HepG2 (cell line): ENCODE results near the gene TMC8. TPM values are rescaled to one million over a fixed set of nuclear protein-coding genes. Genes with fewer than 3 reads are reported as not detected.

Experiments
- HDAC6 ChIP-seq: fragments of 200-600 bp; sonication (generic); IDR thresholded peaks from 2 replicates; pipeline ENCODE4 v1.7.0; 2017; ENCODE audit warnings: mild to moderate bottlenecking, antibody characterized with exemption, low read length, low read depth
- HOXA7 ChIP-seq: sonication (generic); formaldehyde crosslinking; IDR thresholded peaks from 2 replicates; pipeline ENCODE4 v1.8.1; 2022; ENCODE audit warnings: mild to moderate bottlenecking, missing genetic modification reagents, moderate library complexity
- MED8 ChIP-seq: sonication (generic); formaldehyde crosslinking; IDR thresholded peaks from 2 replicates; pipeline ENCODE4 v1.8.1; 2023; ENCODE audit warnings: mild to moderate bottlenecking, missing genetic modification reagents; ENCODE audit not compliant: insufficient replicate concordance
- PHF20 ChIP-seq: sonication (generic); formaldehyde crosslinking; IDR thresholded peaks from 2 replicates; pipeline ENCODE4 v1.5.0; 2020; ENCODE audit warnings: mild to moderate bottlenecking, missing genetic modification reagents
- PPARG ChIP-seq: conservative IDR thresholded peaks from 2 replicates; pipeline ENCODE4 v1.6.1; 2016; ENCODE audit warnings: missing biosample characterization, missing genetic modification reagents
- ZNF34 ChIP-seq: sonication (generic); formaldehyde crosslinking; IDR thresholded peaks from 2 replicates; pipeline ENCODE4 v1.4.0; 2020; ENCODE audit warnings: mild to moderate bottlenecking, missing genetic modification reagents, borderline replicate concordance
- ZNF567 ChIP-seq: sonication (generic); formaldehyde crosslinking; IDR thresholded peaks from 2 replicates; pipeline ENCODE4 v1.8.1; 2023; ENCODE audit warnings: mild to moderate bottlenecking, missing genetic modification reagents, borderline replicate concordance
- ZNF616 ChIP-seq: sonication (generic); formaldehyde crosslinking; IDR thresholded peaks from 2 replicates; pipeline ENCODE4 v1.5.0; 2020; ENCODE audit warnings: low read depth, mild to moderate bottlenecking, missing genetic modification reagents
- ZNF713 ChIP-seq: sonication (generic); formaldehyde crosslinking; IDR thresholded peaks from 2 replicates; pipeline ENCODE4 v1.4.0; 2020; ENCODE audit warnings: mild to moderate bottlenecking, missing genetic modification reagents
- polyA plus RNA-seq, 8 experiments: library from polyadenylated mRNA; depleted of rRNA in 3 of 8; stranded (reverse) in 7 of 8; unstranded in 1 of 8; fragments of >200 nt; fragmentation: Illumina TruSeq in 4 of 8; extraction: Trizol in 4 of 8; gene quantifications; 2 replicates each; pipeline versions ENCODE4 v1.2.1 to v1.2.3, GENCODE V29; 2011 to 2016; ENCODE audit warnings: low read depth in 4 of 8, missing spikeins in 1 of 8, mixed read lengths in 1 of 8; ENCODE audit not compliant: insufficient read depth in 1 of 8
- total RNA-seq, 5 experiments: library from RNA; depleted of rRNA; stranded (reverse); fragments of >200 nt; fragmentation: Illumina TruSeq; extraction: Trizol; gene quantifications; 2 replicates each; pipeline ENCODE4 v1.2.3, GENCODE V29; 2016; ENCODE audit warnings: low read depth in 1 of 5
- TF ChIP-seq, protein P1 (sequence below), 2 experiments: sonication (generic) in 1 of 2; formaldehyde crosslinking in 1 of 2; IDR thresholded peaks; 2 replicates each; pipeline versions ENCODE4 v1.4.0 to v1.6.1; 2016 to 2020; ENCODE audit warnings: borderline replicate concordance in 1 of 2, low read depth in 1 of 2, mild to moderate bottlenecking in 1 of 2, missing genetic modification reagents in 1 of 2
- TF ChIP-seq, protein P2 (sequence below): sonication (generic); formaldehyde crosslinking; IDR thresholded peaks from 2 replicates; pipeline ENCODE4 v1.4.0; 2020; ENCODE audit warnings: missing genetic modification reagents, mild to moderate bottlenecking, borderline replicate concordance
- TF ChIP-seq, protein P3 (sequence below): IDR thresholded peaks from 2 replicates; pipeline ENCODE4 v1.6.1; 2016; ENCODE audit warnings: low read depth, control low read depth
- TF ChIP-seq, protein P4 (sequence below), 2 experiments: IDR thresholded peaks; 2 replicates each; pipeline ENCODE4 v1.6.1; 2011 to 2012; ENCODE audit warnings: low read length in 2 of 2, borderline replicate concordance in 1 of 2, low read depth in 1 of 2, mild to moderate bottlenecking in 1 of 2, moderate library complexity in 1 of 2

TMC8 gene
- total and polyA plus RNA-seq, 2 of the 13 experiments (the other 11 are each of a cell fraction or from before 2014, with no cell fraction given) = 0.53 to 7.8 TPM

DNA sequence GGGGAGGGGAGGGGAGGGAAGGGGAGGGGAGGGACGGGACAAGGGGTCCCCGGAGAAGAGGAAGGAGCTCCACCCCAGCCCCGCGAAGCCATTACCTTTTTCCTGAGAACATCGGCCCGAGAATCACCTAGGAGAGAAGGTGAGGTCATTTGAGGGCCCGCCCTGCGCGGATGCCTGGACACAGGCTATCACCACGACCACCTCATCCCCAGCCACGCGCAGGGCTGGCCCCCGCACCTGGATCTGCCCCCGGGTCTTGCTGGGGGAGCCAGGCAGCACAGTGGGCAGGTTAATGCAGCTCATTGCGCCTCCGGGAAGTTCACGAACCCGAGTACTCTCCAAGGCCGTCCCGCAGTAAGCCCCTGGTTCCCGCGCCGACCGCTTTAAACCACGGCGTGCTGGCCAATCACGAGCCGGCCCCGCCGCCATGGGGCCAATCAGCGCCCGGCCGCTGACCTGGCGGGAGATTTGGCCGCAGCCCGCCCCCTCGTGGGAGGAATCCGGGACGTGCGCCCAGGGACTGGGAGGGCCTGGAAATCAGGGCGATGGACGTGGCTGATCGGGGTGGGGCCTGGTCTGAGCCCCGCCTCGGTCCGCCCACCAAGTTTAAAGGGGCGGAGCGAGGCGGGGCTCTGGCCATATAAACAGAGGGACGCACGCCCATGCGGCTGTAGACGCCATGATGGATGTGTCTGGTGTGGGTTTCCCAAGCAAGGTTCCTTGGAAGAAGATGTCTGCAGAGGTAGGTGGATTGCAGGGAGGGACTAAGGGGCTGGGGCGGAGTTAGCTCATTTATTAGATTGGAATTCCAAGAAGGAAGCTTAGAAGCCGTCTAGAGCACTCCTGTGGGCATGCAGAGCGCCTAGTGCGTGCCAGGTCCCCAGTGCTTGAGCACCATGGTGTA lies 56.4 kb downstream of the TMC8 start, which contains the start of the genes AFMID and TK1 (continued):
- TF ChIP-seq PHF20 (CRISPR knock-in tag) = peak; percentile 36; the same call in 1 of the 2 replicates
- TF ChIP-seq, protein P1, sequence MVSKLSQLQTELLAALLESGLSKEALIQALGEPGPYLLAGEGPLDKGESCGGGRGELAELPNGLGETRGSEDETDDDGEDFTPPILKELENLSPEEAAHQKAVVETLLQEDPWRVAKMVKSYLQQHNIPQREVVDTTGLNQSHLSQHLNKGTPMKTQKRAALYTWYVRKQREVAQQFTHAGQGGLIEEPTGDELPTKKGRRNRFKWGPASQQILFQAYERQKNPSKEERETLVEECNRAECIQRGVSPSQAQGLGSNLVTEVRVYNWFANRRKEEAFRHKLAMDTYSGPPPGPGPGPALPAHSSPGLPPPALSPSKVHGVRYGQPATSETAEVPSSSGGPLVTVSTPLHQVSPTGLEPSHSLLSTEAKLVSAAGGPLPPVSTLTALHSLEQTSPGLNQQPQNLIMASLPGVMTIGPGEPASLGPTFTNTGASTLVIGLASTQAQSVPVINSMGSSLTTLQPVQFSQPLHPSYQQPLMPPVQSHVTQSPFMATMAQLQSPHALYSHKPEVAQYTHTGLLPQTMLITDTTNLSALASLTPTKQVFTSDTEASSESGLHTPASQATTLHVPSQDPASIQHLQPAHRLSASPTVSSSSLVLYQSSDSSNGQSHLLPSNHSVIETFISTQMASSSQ (IDR thresholded peaks at IDR 0.05; ENCODE audit: low read depth) = no peak
- TF ChIP-seq, protein P1 (CRISPR knock-in tag; IDR thresholded peaks at IDR 0.05; ENCODE audit: borderline replicate concordance) = peak; percentile 28; the same call in 1 of the 2 replicates
- TF ChIP-seq ZNF713 (CRISPR knock-in tag) = no peak
- TF ChIP-seq PPARG (CRISPR knock-in tag) = peak; percentile 53; the same call in 1 of the 2 replicates
- TF ChIP-seq, protein P2, sequence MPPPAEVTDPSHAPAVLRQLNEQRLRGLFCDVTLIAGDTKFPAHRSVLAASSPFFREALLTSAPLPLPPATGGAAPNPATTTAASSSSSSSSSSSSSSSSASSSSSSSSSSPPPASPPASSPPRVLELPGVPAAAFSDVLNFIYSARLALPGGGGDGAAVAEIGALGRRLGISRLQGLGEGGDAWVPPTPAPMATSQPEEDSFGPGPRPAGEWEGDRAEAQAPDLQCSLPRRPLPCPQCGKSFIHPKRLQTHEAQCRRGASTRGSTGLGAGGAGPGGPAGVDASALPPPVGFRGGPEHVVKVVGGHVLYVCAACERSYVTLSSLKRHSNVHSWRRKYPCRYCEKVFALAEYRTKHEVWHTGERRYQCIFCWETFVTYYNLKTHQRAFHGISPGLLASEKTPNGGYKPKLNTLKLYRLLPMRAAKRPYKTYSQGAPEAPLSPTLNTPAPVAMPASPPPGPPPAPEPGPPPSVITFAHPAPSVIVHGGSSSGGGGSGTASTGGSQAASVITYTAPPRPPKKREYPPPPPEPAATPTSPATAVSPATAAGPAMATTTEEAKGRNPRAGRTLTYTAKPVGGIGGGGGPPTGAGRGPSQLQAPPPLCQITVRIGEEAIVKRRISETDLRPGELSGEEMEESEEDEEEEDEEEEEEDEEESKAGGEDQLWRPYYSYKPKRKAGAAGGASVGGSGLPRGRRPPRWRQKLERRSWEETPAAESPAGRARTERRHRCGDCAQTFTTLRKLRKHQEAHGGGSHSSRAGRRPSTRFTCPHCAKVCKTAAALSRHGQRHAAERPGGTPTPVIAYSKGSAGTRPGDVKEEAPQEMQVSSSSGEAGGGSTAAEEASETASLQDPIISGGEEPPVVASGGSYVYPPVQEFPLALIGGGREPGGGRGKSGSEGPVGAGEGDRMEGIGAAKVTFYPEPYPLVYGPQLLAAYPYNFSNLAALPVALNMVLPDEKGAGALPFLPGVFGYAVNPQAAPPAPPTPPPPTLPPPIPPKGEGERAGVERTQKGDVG (CRISPR knock-in tag) = no peak
- TF ChIP-seq HDAC6 = no peak
- peak; percentile 99 for TF ChIP-seq HOXA7 (CRISPR knock-in tag)
- peak; percentile 78 for TF ChIP-seq ZNF616 (CRISPR knock-in tag)
- TF ChIP-seq, protein P3, sequence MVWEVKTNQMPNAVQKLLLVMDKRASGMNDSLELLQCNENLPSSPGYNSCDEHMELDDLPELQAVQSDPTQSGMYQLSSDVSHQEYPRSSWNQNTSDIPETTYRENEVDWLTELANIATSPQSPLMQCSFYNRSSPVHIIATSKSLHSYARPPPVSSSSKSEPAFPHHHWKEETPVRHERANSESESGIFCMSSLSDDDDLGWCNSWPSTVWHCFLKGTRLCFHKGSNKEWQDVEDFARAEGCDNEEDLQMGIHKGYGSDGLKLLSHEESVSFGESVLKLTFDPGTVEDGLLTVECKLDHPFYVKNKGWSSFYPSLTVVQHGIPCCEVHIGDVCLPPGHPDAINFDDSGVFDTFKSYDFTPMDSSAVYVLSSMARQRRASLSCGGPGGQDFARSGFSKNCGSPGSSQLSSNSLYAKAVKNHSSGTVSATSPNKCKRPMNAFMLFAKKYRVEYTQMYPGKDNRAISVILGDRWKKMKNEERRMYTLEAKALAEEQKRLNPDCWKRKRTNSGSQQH (CRISPR knock-in tag) = peak; percentile 85; the same call in 1 of the 2 replicates
- TF ChIP-seq MED8 (CRISPR knock-in tag) = peak; percentile 42
- TF ChIP-seq, protein P4, sequence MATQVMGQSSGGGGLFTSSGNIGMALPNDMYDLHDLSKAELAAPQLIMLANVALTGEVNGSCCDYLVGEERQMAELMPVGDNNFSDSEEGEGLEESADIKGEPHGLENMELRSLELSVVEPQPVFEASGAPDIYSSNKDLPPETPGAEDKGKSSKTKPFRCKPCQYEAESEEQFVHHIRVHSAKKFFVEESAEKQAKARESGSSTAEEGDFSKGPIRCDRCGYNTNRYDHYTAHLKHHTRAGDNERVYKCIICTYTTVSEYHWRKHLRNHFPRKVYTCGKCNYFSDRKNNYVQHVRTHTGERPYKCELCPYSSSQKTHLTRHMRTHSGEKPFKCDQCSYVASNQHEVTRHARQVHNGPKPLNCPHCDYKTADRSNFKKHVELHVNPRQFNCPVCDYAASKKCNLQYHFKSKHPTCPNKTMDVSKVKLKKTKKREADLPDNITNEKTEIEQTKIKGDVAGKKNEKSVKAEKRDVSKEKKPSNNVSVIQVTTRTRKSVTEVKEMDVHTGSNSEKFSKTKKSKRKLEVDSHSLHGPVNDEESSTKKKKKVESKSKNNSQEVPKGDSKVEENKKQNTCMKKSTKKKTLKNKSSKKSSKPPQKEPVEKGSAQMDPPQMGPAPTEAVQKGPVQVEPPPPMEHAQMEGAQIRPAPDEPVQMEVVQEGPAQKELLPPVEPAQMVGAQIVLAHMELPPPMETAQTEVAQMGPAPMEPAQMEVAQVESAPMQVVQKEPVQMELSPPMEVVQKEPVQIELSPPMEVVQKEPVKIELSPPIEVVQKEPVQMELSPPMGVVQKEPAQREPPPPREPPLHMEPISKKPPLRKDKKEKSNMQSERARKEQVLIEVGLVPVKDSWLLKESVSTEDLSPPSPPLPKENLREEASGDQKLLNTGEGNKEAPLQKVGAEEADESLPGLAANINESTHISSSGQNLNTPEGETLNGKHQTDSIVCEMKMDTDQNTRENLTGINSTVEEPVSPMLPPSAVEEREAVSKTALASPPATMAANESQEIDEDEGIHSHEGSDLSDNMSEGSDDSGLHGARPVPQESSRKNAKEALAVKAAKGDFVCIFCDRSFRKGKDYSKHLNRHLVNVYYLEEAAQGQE (IDR thresholded peaks at IDR 0.05; ENCODE audit: borderline replicate concordance in 1 of 2, low read depth in 1 of 2, low read length in 2 of 2) = peak in 1 of 2 experiments; percentile 70; a peak in 1 of 4 replicates
- TF ChIP-seq ZNF34 = no peak; the same call in 1 of the 2 replicates
- peak; percentile 93 for TF ChIP-seq ZNF567 (CRISPR knock-in tag)
